ENCODE measurements around the gene LONP1. TPM values are rescaled to one million over a fixed set of nuclear protein-coding genes. Genes with fewer than 3 reads are reported as not detected.

Gene LONP1
- polyA plus RNA-seq, 1 donor from 2014 or later = 43.1 TPM

- Histone ChIP-seq H3K9me3 (ENCODE audit: low read length) (no peaks in the 10 kb centered on the region), H4K20me1 (ENCODE audit: insufficient read depth) (no peaks in the 10 kb centered on the region), H3K9me2 (ENCODE audit: insufficient read depth, low read length) (no peaks in the 10 kb centered on the region), H2AFZ (ENCODE audit: low read depth, low read length) (no peak overlapping the region), H3K4me3 (ENCODE audit: low read length) (no peak overlapping the region), H3K9ac (ENCODE audit: low read length) (no peak overlapping the region), H3K4me2 (ENCODE audit: low read length) (no peak overlapping the region), H3K27ac (ENCODE audit: low read length) (no peak overlapping the region), H3K79me2 (replicated peaks; ENCODE audit: insufficient read depth, low read length) (no peaks in the 10 kb centered on the region), H3F3A (ENCODE audit: insufficient read depth, low read length, poor library complexity, severe bottlenecking) (no peaks in the 10 kb centered on the region), H3K36me3 (ENCODE audit: insufficient read depth, low read length) (no peaks in the 10 kb centered on the region), H3K27me3 (ENCODE audit: insufficient read depth, low read depth, low read length) (no peaks in the 10 kb centered on the region)
- TF ChIP-seq RAD21 (conservative IDR thresholded peaks at IDR 0.05) = no peak
- TF ChIP-seq MXI1 (conservative IDR thresholded peaks at IDR 0.05; ENCODE audit: poor library complexity, severe bottlenecking) = no peak
- no peak for TF ChIP-seq REST (IDR thresholded peaks at IDR 0.05; ENCODE audit: borderline replicate concordance)
- no peak for TF ChIP-seq EP300 (conservative IDR thresholded peaks at IDR 0.05; ENCODE audit: poor library complexity, severe bottlenecking)
- no peak for TF ChIP-seq EZH2 (IDR thresholded peaks at IDR 0.05; ENCODE audit: borderline replicate concordance, insufficient read depth, low read length, poor library complexity, severe bottlenecking)
- no peak for TF ChIP-seq SMC3 (conservative IDR thresholded peaks at IDR 0.05; ENCODE audit: poor library complexity)
- TF ChIP-seq TAF1 (IDR thresholded peaks at IDR 0.05; ENCODE audit: low read depth) = no peak
- TF ChIP-seq CTCF (IDR thresholded peaks at IDR 0.05; ENCODE audit: poor library complexity, severe bottlenecking) = no peak
- TF ChIP-seq POLR2AphosphoS5 (IDR thresholded peaks at IDR 0.05) = no peak
Observed at GRCh38 chr19:5661483-5661882, 58.5 kb downstream of the LONP1 start.

- H3F3A ChIP-seq (ENCODE audit: insufficient read depth, low read length, poor library complexity, severe bottlenecking) = no peaks in the 10 kb centered on the region
- H2AFZ ChIP-seq (ENCODE audit: low read depth, low read length) = no peak overlapping the region
- H3K9me3 ChIP-seq (ENCODE audit: low read length) = no peaks in the 10 kb centered on the region
- H3K9ac ChIP-seq (ENCODE audit: low read length) = no peak overlapping the region
- no peaks in the 10 kb centered on the region for H3K27me3 ChIP-seq (ENCODE audit: insufficient read depth, low read depth, low read length)
- H3K36me3 ChIP-seq (ENCODE audit: insufficient read depth, low read length) = no peaks in the 10 kb centered on the region
- no peak overlapping the region for H3K4me2 ChIP-seq (ENCODE audit: low read length)
- no peak for TF ChIP-seq TAF1 (IDR thresholded peaks at IDR 0.05; ENCODE audit: low read depth)
- no peak for TF ChIP-seq EZH2 (IDR thresholded peaks at IDR 0.05; ENCODE audit: borderline replicate concordance, insufficient read depth, low read length, poor library complexity, severe bottlenecking)
- TF ChIP-seq POLR2AphosphoS5 (IDR thresholded peaks at IDR 0.05) = no peak
- no peak for TF ChIP-seq SMC3 (conservative IDR thresholded peaks at IDR 0.05; ENCODE audit: poor library complexity)
- TF ChIP-seq CTCF (IDR thresholded peaks at IDR 0.05; ENCODE audit: poor library complexity, severe bottlenecking) = no peak
- no peak for TF ChIP-seq REST (IDR thresholded peaks at IDR 0.05; ENCODE audit: borderline replicate concordance)
- no peak for TF ChIP-seq EP300 (conservative IDR thresholded peaks at IDR 0.05; ENCODE audit: poor library complexity, severe bottlenecking)
- TF ChIP-seq MXI1 (conservative IDR thresholded peaks at IDR 0.05; ENCODE audit: poor library complexity, severe bottlenecking) = no peak
- TF ChIP-seq RAD21 (conservative IDR thresholded peaks at IDR 0.05) = no peak
- H3K4me3 ChIP-seq (ENCODE audit: low read length) = no peak overlapping the region
- no peaks in the 10 kb centered on the region for H4K20me1 ChIP-seq (ENCODE audit: insufficient read depth)
- no peaks in the 10 kb centered on the region for H3K79me2 ChIP-seq (replicated peaks; ENCODE audit: insufficient read depth, low read length)
- no peak overlapping the region for H3K27ac ChIP-seq (ENCODE audit: low read length)
- H3K9me2 ChIP-seq (ENCODE audit: insufficient read depth, low read length) = no peaks in the 10 kb centered on the region
Observed at GRCh38 chr19:5655412-5655811, 64.5 kb downstream of the LONP1 start.
